Right ventricle myocardium superior (tissue), 1 donor: ENCODE measurements around the gene SPATA18. TPM values are rescaled to one million over a fixed set of nuclear protein-coding genes. Genes with fewer than 3 reads are reported as not detected.

ENCODE experiments used
- total RNA-seq: library from RNA; stranded (reverse); fragmentation: NEBNext Ultra II Directional; extraction: Animal tissue kit (Norgen Biotek cat#: 25700); gene quantifications from one replicate; pipeline ENCODE4 v1.2.1, GENCODE V29; 2021
- donor health status: DM: no; HTN: yes; CAD: no; lungs with severe emphysema.

The SPATA18 gene
- total RNA-seq, 1 donor from 2014 or later, result 2.5 TPM

Other genes with a start within 250 kb of the SPATA18 start
- 35.2 TPM for gene DCUN1D4, start 208.2 kb upstream of the SPATA18 start, total RNA-seq
- gene LRRC66, start 30.9 kb upstream of the SPATA18 start, total RNA-seq, result 0.32 TPM
- gene SGCB, start 13.0 kb upstream of the SPATA18 start, total RNA-seq, result 74.6 TPM